ENCODE data around the gene CRACR2B. TPM values are rescaled to one million over a fixed set of nuclear protein-coding genes. Genes with fewer than 3 reads are reported as not detected.

CRACR2B gene
- total and polyA plus RNA-seq, 8 donors, result 14.2 to 32.1 (median 21.8) TPM

DNA sequence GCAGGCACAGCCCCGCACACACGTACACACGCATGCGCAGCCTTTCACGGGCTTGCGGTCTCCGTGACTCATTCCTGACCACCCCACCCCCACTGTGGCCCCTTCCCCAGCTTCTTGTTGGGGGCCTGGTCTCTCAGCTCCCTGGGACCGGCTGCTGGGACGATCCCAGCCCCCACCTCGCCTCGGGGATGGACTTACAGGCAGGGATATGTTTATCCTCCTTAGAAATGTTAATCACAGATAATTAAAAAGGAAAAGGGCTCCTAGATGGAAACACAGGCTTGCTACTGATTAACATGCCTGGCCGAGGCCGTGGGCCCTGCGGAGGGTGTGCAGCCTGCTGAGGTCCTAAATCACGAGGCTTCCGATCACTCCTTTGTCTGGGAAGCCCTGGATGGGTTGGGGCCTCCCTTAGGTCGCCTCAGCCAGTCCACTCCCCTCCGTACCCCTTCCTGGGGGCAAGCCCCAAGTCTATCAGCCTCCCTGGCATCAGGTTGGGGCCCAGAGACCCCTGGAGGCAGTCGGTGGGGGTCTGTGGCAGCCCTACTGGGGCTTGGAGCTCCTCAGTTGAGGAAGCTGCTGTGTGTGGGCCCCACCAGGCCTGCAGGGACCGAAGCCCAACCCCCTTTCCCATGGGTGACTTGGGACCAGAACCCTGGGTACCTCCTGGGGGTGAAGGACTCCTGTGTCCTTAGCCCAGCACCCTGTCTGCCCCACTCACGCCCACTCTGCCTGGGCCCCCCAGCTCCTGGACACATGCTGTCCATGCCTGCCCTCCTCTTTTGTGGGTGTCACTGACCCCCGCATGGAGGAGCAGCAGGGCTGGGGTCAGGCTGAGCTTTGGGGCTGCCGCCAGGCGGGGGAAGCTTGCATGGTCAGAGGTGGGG lies 35.5 kb downstream of the CRACR2B start:
- ATAC-seq (no peak), DNase-seq (no peak)
- peaks cover 0 to 43% of the 10 kb centered on the region in 2 donors for H3K36me3 ChIP-seq
- H3K4me1 ChIP-seq, result peaks cover 0 to 3% of the 10 kb centered on the region in 2 donors
- H3K27me3 ChIP-seq, result no peaks in the 10 kb centered on the region
- no peak for TF ChIP-seq CTCF (IDR thresholded peaks at IDR 0.05)
- no peak overlapping the region for H3K27ac ChIP-seq
- H3K4me3 ChIP-seq, result no peak overlapping the region
- intact Hi-C loops (cut with DNase I), result no loop called here
- no peaks in the 10 kb centered on the region for H3K9me3 ChIP-seq

- Histone ChIP-seq H3K9me3 (no peaks in the 10 kb centered on the region), H3K36me3 (peaks cover 0 to 43% of the 10 kb centered on the region in 2 donors), H3K4me3 (no peak overlapping the region), H3K27me3 (no peaks in the 10 kb centered on the region), H3K27ac (no peak overlapping the region), H3K4me1 (peaks cover 0 to 3% of the 10 kb centered on the region in 2 donors)
- intact Hi-C loops (cut with DNase I), result no loop called here
- ATAC-seq (no peak), DNase-seq (no peak)
- TF ChIP-seq CTCF (IDR thresholded peaks at IDR 0.05), result no peak
Measured at GRCh38 chr11:863910-864827, 36.5 kb downstream of the CRACR2B start.

DNA sequence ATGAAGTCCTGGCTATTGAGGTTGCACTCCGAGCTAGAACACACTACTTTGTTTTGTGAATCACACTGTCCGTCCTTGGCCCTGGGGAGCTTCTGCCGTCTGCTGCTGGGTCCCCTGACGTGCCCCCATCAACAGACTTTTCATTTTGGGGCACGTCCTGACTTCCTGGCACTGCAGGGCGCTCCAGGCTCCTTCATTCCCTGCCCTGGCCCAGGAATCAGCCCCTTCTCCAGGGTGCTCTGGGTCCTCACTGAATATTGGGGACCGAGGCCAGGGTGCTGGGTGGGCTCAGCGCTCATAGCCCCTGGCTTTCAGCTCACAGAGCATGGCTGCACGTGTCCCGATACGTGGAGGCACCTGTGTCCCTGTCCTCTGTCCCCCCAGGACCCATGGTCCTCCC lies 37.2 kb downstream of the CRACR2B start:
- no peaks in the 10 kb centered on the region for H3K4me1 ChIP-seq
- intact Hi-C loops (cut with DNase I), result no loop called here
- H3K36me3 ChIP-seq, result peaks cover 0 to 43% of the 10 kb centered on the region in 2 donors
- H3K27me3 ChIP-seq, result no peaks in the 10 kb centered on the region
- DNase-seq (no peak), ATAC-seq (no peak)
- H3K27ac ChIP-seq, result no peak overlapping the region
- H3K9me3 ChIP-seq, result no peaks in the 10 kb centered on the region
- TF ChIP-seq CTCF (IDR thresholded peaks at IDR 0.05), result no peak
- no peak overlapping the region for H3K4me3 ChIP-seq

GRCh38 chr11:865462-866430 lies 38.0 kb downstream of the CRACR2B start:
- ATAC-seq, result no peak

More at GRCh38 chr11:865462-866430, 38.0 kb downstream of the CRACR2B start:
- H3K27me3 ChIP-seq, result no peaks in the 10 kb centered on the region
- H3K36me3 ChIP-seq, result peaks cover 0 to 43% of the 10 kb centered on the region in 2 donors
- no peaks in the 10 kb centered on the region for H3K4me1 ChIP-seq
- no peak for TF ChIP-seq CTCF (IDR thresholded peaks at IDR 0.05)
- no peaks in the 10 kb centered on the region for H3K9me3 ChIP-seq
- H3K27ac ChIP-seq, result no peak overlapping the region
- intact Hi-C loops (cut with DNase I), result no loop called here
- DNase-seq, result no peak
- H3K4me3 ChIP-seq, result no peak overlapping the region

All from left lung (tissue), 10 donors.